PC-3 (cell line): ENCODE measurements around the gene RABGAP1L.

Experiments used
- EZH2 ChIP-seq: fragments of 300-600 bp; sonication (generic); IDR thresholded peaks from one replicate; pipeline ENCODE4 v1.6.1; 2017; ENCODE audit warnings: antibody characterized with exemption, mild to moderate bottlenecking, low read length; ENCODE audit not compliant: unreplicated experiment
- EZH2phosphoT487 ChIP-seq: fragments of 300-600 bp; sonication (generic); IDR thresholded peaks from 2 replicates; pipeline ENCODE4 v1.6.1; 2018; ENCODE audit warnings: mild to moderate bottlenecking, antibody characterized with exemption, low read length, borderline replicate concordance
- TF ChIP-seq, protein P1 (sequence below): fragments of 300-600 bp; sonication (generic); conservative IDR thresholded peaks from 2 replicates; pipeline ENCODE4 v1.5.1; 2017; ENCODE audit warnings: antibody characterized with exemption, low read depth, mild to moderate bottlenecking, low read length

DNA sequence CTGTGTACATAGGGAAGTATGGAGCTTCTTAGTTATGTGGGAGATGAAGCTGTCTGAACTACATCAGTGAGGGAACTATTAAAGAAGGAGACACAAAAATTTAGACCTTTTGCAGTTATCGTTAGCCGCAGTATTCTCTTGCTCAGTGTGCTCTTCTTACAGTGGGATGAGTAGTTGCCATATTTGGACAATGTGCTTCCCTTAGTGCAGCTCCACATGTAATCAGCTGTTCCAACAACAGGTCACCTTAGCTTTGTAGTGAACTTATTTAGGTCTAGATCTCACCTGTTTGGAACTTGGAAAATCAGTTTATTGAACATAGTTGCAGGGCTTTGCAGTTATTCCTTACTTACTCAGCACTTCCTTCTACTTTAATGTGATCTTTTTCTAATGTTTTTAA is 306.5 kb downstream of the RABGAP1L start:
- TF ChIP-seq, protein P1, sequence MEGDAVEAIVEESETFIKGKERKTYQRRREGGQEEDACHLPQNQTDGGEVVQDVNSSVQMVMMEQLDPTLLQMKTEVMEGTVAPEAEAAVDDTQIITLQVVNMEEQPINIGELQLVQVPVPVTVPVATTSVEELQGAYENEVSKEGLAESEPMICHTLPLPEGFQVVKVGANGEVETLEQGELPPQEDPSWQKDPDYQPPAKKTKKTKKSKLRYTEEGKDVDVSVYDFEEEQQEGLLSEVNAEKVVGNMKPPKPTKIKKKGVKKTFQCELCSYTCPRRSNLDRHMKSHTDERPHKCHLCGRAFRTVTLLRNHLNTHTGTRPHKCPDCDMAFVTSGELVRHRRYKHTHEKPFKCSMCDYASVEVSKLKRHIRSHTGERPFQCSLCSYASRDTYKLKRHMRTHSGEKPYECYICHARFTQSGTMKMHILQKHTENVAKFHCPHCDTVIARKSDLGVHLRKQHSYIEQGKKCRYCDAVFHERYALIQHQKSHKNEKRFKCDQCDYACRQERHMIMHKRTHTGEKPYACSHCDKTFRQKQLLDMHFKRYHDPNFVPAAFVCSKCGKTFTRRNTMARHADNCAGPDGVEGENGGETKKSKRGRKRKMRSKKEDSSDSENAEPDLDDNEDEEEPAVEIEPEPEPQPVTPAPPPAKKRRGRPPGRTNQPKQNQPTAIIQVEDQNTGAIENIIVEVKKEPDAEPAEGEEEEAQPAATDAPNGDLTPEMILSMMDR, result no peak
- TF ChIP-seq EZH2phosphoT487, result no peak
- TF ChIP-seq EZH2, result no peak
